ENCODE results near the gene MRPL30. TPM values are rescaled to one million over a fixed set of nuclear protein-coding genes. Genes with fewer than 3 reads are reported as not detected.

The MRPL30 gene
- total and polyA plus RNA-seq, 2 of the 8 experiments (the other 6 are each of a cell fraction or from before 2014, with no cell fraction given) = 22.3 to 46.2 TPM

DNA sequence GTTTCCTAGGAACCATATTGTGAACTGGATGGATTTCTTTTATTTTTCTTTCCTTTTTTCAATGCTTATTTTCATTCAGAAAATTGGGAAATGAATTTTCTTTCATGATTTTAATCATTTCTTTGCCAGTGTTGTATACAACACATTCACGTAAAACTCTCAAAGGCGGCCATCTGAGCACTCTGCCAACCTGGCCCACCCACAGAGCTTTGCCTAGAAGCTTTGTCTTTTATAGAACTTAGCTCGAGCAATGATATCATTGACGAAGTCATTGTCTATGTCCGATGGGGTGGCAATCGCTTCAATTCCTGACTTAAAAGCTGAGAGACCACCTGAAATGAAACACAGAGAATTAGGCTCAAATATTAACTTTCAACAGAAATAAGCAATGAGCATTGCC is 61.2 kb downstream of the MRPL30 start:
- H3K36me3 ChIP-seq (ENCODE audit: control insufficient read depth in 2 of 4, insufficient read depth in 4 of 4, low read length in 3 of 4) = no peaks in the 10 kb centered on the region
- DNase-seq (ENCODE audit: low read depth in 1 of 2, low spot score in 2 of 2) (no peak), FAIRE-seq (no peak)
- no peak overlapping the region for H3K9ac ChIP-seq (replicated peaks in 1 of 4; ENCODE audit: extremely low read depth in 1 of 4, low read depth in 3 of 4, low read length in 3 of 4)
- H3K27ac ChIP-seq (ENCODE audit: low read depth, low read length) = no peak overlapping the region
- H3K23ac ChIP-seq (ENCODE audit: insufficient read length) = no peak overlapping the region
- no peak overlapping the region for H2BK20ac ChIP-seq (ENCODE audit: low read length)
- H3K79me2 ChIP-seq (ENCODE audit: control insufficient read depth in 1 of 2, insufficient read depth in 2 of 2, low read length in 2 of 2) = no peaks in the 10 kb centered on the region
- H3K4me2 ChIP-seq (ENCODE audit: insufficient read depth in 1 of 2, low read depth in 2 of 2, low read length in 2 of 2) = no peak overlapping the region
- H3K4me3 ChIP-seq (ENCODE audit: extremely low read depth in 1 of 4, insufficient read depth in 2 of 4, low read depth in 3 of 4, low read length in 4 of 4) = no peak overlapping the region
- TF ChIP-seq POLR2AphosphoS5 (IDR thresholded peaks at IDR 0.05; ENCODE audit: low read depth, low read length) (no peak), GTF2F1 (IDR thresholded peaks at IDR 0.05; ENCODE audit: borderline replicate concordance, low read depth, low read length) (no peak), CREB1 (IDR thresholded peaks at IDR 0.05) (no peak), SRF (IDR thresholded peaks at IDR 0.05; ENCODE audit: low read depth, low read length) (no peak), BACH1 (IDR thresholded peaks at IDR 0.05; ENCODE audit: low read length) (no peak), SIRT6 (IDR thresholded peaks at IDR 0.05; ENCODE audit: low read length) (no peak), SP2 (IDR thresholded peaks at IDR 0.05; ENCODE audit: low read length) (no peak), ASH2L (IDR thresholded peaks at IDR 0.05; ENCODE audit: low read length) (no peak), JUND (IDR thresholded peaks at IDR 0.05; ENCODE audit: low read length) (no peak), CHD1 (IDR thresholded peaks at IDR 0.05; ENCODE audit: low read depth, low read length) (no peak)
- TF ChIP-seq, protein P1, sequence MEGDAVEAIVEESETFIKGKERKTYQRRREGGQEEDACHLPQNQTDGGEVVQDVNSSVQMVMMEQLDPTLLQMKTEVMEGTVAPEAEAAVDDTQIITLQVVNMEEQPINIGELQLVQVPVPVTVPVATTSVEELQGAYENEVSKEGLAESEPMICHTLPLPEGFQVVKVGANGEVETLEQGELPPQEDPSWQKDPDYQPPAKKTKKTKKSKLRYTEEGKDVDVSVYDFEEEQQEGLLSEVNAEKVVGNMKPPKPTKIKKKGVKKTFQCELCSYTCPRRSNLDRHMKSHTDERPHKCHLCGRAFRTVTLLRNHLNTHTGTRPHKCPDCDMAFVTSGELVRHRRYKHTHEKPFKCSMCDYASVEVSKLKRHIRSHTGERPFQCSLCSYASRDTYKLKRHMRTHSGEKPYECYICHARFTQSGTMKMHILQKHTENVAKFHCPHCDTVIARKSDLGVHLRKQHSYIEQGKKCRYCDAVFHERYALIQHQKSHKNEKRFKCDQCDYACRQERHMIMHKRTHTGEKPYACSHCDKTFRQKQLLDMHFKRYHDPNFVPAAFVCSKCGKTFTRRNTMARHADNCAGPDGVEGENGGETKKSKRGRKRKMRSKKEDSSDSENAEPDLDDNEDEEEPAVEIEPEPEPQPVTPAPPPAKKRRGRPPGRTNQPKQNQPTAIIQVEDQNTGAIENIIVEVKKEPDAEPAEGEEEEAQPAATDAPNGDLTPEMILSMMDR (IDR thresholded peaks at IDR 0.05; ENCODE audit: control extremely low read depth in 1 of 3, insufficient read depth in 1 of 3, low read depth in 1 of 3, low read length in 3 of 3) = no peak
- CTCF ChIA-PET (ENCODE audit: partially characterized antibody) = no interaction called here
- no peak overlapping the region for H4K8ac ChIP-seq (ENCODE audit: extremely low read depth, insufficient read depth, low read length)
- no peak overlapping the region for H2BK5ac ChIP-seq (ENCODE audit: low read depth, low read length)
- H2BK15ac ChIP-seq (ENCODE audit: low read length) = no peak overlapping the region
- no peaks in the 10 kb centered on the region for H3K27me3 ChIP-seq (replicated peaks in 1 of 4; ENCODE audit: control insufficient read depth in 3 of 4, extremely low read depth in 1 of 4, insufficient read depth in 3 of 4, low read length in 3 of 4)
- no peak overlapping the region for H3K18ac ChIP-seq (ENCODE audit: extremely low read depth, low read length)
- H3K79me1 ChIP-seq (ENCODE audit: low read depth, low read length) = no peaks in the 10 kb centered on the region
- H2BK120ac ChIP-seq (replicated peaks; ENCODE audit: low read depth, low read length) = no peak overlapping the region
- no peak overlapping the region for H3K4ac ChIP-seq (replicated peaks; ENCODE audit: insufficient read length, low read depth, low read length)
- no peaks in the 10 kb centered on the region for H4K20me1 ChIP-seq (replicated peaks in 1 of 2; ENCODE audit: control insufficient read depth in 1 of 2, insufficient read depth in 2 of 2, low read length in 2 of 2)
- H3K9me3 ChIP-seq (ENCODE audit: insufficient read depth in 2 of 2, low read depth in 1 of 2, low read length in 1 of 2) = no peaks in the 10 kb centered on the region
- POLR2A ChIA-PET (ENCODE audit: partially characterized antibody) = no interaction called here
- no peak overlapping the region for H2BK12ac ChIP-seq (ENCODE audit: low read depth, low read length)
- no peak overlapping the region for H4K5ac ChIP-seq (ENCODE audit: insufficient read length, low read depth, low read length)
- H4K91ac ChIP-seq (replicated peaks; ENCODE audit: insufficient read length, low read length) = no peak overlapping the region
- H3K14ac ChIP-seq (ENCODE audit: insufficient read length) = no peak overlapping the region
- H2AK5ac ChIP-seq (ENCODE audit: low read depth, low read length) = no peak overlapping the region
- no peak overlapping the region for H3K56ac ChIP-seq (replicated peaks; ENCODE audit: insufficient read length, low read depth, low read length)
- H3K23me2 ChIP-seq (ENCODE audit: low read depth, low read length) = no peaks in the 10 kb centered on the region
- 88% methylated on average over 6 of the region's 6 CpGs; no CpG with 5 or more reads in 1 of the 2 experiments for WGBS, 2 experiments (ENCODE audit: extremely low coverage in 1 of 2, insufficient coverage in 1 of 2, insufficient read length in 1 of 2, insufficient replicate concordance in 2 of 2, low coverage in 1 of 2, low lambda C conversion rate in 2 of 2, missing lambda C conversion rate in 1 of 2)
- H3K4me1 ChIP-seq (replicated peaks in 1 of 4; ENCODE audit: control insufficient read depth in 3 of 4, insufficient read depth in 4 of 4, low read length in 3 of 4) = no peaks in the 10 kb centered on the region
- H2AFZ ChIP-seq (ENCODE audit: low read length) = no peak overlapping the region
